GM19023 (cell line): ENCODE results near the gene FOXN3.

ENCODE experiments used
- ATAC-seq: cut with Tn5 transposase; IDR thresholded peaks from one replicate; pipeline ENCODE4 v1.9.1; 2021; ENCODE audit warnings: mild to moderate bottlenecking, moderate library complexity; ENCODE audit not compliant: unreplicated experiment

The FOXN3 gene

DNA sequence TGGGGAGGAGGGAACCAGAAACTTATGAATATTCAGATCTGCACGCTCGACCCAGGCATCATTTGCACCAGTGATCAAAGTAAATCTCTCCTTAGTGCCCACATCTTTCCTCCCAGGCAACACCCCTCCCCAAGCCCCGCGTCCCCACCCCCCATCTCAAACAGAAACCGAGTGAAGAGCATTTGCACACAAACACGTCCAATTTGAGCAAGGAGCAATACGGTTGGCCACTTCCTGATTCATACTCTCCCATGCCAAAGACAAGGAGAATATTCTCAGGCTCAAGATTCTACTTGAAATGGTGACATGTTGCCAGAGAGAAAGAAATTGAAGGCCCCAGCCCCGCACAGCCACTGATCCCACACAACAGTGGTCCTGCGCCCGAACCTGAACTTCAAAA lies 7.1 kb downstream of the FOXN3 start:
- ATAC-seq, result no peak

DNA sequence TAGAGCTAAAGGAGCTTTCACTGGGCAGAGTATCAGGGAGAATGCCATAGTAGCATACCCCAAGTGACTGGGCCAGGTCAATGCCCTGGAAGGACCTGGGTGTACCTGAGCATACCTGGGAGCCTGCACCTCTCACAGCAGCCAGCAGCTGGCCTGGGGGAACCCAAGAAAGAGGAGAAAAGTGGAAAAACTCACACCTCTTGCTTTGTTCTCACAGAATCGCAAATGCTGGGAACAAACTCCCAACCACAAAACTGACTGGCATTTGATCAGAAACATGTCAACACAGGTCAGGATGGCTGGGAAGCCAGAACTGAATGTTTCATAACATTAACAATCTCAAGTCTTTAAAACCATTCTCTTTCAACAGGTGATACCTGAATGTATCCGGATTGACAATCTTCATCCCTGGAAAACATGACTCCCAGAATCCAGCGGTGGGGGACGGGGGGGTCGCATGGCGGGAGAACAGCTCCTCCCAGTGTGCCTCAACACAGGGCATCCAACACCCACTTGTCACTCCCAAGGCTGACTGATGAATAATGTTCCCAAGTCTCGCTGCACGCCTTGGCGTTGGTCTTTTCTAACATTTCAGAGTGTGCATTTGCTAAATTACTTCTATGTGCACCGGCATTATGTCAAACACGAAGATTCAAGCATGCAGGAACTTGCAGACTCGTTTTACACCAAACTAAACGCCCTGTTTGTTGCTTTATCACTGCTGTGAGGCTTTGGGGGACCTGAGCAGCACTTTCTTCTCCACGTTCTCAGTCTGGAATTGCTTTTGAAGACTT lies 7.9 kb downstream of the FOXN3 start:
- no peak for ATAC-seq

DNA sequence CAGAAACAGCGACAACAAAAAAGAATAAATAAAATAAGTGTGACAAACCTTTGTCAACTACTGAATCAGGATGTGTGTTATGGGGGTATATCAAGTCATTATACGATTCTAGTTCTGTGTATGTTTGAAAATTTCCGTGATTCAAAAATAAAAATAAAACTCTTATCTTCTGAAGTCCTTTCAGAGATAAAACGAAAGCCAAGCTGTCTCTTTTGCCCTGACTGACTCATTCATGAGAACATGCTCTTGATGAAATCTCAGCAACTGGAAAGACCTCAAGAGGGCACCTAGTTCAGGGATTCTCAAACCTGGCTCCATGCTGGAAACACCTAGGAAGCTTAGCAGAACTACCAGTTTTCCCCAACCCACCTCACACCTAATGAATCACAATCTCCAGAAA lies 9.2 kb downstream of the FOXN3 start:
- no peak for ATAC-seq

DNA sequence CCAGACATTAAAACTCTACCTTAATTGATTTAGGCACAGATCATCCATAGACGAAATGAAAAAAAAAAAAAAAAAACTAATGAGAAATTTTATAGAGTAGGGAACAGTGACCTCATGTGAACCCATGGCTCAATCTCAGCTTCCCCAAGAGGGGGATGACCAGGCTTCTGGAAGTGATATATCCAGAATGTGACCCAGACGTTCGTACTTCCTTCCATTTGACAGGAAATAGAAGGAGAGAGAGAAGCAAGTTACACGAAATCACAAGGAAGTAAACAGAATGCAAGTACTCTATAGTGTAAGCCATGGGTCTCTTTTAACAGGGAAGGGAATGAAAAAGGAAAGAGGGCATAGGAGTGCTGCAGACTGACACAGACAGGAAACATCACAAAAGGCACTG lies 10.1 kb downstream of the FOXN3 start:
- ATAC-seq, result no peak

DNA sequence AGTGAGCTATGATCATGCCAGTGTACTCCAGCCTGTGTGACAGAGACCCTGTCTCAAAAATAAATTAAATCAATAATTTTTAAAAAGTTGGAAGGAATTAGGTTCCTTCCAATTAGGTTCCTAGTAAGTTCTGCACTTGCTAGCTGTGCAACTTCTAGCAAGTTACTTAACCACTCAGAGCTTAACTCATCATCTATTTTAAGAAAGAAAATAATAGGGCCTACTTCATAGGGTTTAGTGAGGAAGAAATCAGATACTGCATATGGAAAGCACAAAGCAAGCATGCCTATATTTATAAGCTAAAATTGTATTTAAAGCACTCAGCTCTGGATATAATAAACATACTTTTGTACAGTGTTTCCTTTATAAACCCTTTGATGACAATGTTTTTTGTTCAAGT lies 10.7 kb downstream of the FOXN3 start:
- no peak for ATAC-seq

DNA sequence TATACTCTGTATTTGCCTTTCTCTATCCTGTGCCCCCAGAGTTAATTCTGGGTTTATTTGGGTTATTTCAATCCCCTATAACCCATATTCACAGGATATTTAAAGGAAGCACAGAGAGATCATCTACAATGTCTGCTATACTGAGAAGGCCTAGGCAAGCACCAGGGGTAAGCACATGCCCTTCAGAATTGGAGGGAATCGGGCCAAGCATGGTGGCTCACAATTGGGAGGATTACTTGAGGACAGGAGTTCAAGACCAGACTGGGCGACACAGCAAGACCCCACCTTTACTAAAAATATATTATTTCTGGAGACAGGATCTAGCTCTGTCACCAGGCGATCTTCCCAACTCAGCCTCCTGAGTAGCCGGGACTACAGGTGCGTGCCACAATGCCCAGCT lies 11.3 kb downstream of the FOXN3 start:
- no peak for ATAC-seq

DNA sequence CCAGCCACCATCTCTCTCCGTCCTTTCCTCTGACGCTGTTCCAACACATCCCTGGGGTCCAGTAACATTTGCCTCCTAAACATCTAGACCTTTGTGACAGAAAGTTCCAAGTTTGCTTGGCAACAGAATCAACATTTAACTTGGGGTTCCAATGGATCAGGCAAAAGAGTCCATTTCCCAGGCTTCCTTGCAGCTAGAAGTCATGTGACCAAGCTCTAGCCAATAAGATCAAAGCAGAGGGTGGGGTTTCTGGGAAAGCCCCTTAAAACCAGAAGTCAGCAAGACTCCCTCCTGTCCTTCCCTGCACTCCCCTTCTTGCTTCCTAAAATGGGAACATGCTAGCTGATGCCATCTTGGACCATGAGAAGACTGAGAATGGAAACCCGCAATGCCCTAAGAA lies 14.7 kb downstream of the FOXN3 start:
- ATAC-seq, result no peak

DNA sequence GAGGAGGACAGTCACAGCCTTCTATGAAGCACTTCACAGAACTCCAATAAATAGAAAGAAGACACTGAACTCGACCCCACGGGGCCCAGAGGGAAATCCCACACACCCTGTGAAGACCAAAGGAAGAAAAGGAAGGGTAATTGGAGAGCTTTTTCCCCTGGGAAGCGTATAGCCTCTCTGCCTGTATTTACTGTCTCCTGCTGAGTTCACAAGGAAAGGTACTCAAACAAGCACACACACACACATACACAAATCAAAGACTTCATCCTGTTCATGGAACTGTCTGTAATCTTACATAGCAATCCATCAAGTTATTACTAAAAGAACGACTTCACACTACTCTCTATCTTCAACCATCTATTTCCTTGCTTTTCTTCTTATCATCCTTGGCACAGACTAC lies 15.3 kb downstream of the FOXN3 start:
- no peak for ATAC-seq

DNA sequence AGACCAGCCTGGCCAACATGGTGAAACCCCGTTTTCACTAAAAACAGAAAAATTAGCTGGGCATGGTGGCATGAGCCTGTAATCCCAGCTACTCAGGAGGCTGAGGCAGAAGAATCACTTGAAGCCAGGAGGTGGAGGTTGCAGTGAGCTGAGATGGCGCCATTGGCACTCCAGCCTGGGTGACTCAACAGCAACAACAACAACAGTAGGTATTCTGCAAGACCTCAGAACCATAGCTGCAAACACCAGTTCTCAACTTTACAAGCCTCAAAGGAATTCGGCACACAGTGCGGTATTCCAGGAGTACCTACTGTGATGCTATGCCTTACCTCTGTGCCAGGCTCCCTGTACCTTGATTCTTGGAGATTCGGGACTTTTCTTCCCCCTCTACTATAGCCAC lies 15.8 kb downstream of the FOXN3 start:
- no peak for ATAC-seq

DNA sequence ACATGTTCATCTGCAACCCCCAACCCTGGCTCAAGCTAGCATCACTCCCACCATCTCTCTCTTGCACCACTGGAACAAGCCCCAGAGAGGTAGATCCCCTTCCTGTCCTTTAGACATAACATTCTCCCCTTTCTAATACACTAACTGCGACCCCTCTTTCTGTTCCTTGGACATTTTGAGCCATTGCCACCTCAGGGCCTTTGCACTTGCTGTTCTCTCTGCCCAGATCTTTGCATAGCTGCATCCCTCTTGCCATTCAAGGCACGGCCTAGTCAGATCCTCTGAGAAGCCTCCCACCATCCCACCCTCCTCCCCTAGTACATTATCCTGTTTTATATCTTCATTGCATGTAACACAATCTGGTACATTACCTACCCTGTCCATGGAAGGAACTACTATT lies 16.5 kb downstream of the FOXN3 start:
- no peak for ATAC-seq

DNA sequence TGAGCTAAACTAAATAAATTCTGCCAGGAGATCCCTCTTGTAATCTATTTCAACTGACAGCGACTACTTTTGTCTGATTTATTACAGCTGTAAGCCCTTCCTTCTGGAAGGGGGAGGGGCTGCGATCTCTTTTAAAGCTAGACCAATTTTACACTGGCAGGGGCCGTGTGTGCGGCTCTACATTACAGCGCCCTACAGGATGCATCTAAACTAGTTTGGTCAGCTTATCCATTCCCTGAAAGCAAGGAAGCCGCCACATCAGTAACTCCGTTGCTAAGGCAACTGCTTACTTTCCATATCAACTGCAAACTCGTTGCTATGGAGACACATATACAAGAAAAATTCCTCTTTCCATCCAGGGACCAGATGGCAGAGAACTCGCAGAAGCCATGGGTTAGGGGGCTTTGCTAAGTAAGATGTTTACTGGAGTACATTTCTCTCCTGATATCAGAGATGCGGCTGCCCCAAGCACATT lies 17.4 kb downstream of the FOXN3 start:
- ATAC-seq, result no peak

DNA sequence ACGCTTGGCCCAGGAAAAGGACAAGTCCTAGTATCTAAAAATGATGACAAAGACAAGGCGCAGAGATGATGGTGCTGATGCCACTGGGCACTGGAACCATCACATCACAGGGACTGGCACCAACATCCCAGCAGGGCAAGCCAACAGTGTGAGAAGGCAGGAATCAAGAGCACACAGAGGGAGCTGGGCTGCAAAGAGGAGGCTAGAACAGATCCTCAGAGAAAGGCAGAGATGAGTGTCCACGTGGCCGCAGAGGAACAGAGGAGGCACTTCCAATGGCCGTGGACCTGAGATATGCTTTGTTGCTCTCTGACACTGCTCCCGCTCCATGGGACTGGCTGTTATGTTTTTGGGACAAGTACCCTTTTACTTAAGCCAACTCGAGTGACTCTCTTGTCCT lies 17.9 kb downstream of the FOXN3 start:
- no peak for ATAC-seq

DNA sequence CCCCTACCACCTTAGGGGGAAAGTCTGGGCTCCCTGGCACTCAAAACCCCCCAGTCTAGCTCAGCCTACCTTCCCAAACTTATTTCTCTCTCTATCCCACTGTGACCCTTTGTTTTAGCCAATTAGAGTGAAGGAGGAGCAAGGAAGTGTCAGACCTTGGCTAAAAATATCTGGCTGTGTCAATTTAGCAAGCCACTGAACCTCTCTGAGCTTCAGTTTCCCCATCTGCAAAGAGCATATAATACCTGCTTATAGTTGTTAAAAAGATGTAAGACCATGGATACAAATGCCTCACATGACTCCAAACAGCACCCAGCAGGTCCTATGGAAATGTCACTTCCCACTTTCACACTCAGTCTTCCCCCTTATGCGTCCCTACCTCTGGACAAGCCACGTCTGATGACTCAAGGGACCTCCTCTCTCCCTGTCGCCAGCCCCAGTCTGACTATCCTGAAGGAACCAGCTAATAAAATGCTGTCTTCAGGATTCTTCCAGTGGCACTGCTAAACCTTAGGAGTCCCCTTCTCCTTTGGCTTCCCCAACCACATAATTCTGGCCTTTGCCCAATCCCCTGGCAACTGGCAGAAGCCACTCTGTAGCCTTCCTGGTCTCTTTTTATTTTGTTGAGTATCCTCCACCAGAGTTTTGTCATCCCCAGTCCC lies 19.3 kb downstream of the FOXN3 start:
- ATAC-seq, result no peak

DNA sequence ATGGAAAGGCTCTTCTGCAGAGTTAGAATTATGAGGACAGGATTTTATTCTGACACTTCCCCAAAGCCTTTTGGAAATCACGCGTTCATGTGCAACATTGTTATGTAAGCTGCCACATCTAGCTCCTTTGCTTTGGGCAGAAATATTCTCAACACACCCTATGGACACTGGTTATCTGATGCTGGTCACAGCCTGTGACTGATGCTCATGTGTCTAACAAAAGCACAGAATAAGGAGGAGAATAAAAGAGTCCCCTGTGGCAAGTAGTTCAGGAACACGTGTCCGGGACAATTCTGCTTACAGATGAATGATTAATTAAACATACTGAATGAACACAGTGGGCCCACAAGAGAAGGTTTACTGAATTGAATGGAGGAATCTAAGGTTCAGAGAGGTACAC lies 22.1 kb downstream of the FOXN3 start:
- no peak for ATAC-seq

DNA sequence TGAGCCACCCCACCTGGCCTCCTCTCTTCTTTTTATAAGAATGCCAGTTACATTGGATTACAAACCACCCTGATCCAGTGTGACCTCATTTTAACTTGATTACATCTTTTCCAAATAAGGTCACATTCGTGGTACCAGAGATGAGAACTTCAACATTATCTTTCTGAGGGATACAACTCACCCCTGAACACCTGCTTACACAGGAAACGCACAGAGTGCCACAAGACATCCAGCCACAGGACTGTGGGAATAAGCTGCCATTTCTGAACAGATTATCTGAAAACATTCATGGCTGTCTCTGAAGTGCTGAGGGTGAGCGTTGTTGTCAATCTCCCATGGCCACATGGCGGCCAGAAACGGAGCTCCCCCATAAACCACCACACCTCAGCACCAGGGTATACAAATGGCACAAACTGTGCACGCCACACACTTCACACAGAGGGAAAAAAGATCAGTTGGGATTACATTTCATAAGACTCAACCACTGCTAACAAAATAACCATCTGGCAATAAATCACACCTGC lies 23.7 kb downstream of the FOXN3 start:
- ATAC-seq, result no peak

DNA sequence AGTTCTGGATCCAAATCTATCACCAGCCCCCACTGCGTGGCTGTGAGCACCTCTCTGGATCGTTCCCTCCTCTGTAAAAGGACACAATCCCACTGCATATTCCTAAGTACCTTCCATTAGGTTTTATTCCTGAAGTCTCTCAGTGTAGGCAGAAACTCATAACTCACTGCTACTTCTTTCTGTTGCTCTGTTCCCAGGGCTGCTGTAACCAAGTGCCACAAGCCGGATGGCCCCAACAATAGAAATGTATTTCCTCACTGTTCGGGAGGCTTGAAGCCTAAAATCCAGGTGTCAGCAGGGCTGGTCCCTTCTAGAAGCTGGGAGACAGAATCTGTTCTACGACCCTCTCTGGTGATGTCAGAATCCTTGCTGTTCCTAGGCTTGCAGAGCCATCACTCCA lies 24.9 kb downstream of the FOXN3 start:
- no peak for ATAC-seq

DNA sequence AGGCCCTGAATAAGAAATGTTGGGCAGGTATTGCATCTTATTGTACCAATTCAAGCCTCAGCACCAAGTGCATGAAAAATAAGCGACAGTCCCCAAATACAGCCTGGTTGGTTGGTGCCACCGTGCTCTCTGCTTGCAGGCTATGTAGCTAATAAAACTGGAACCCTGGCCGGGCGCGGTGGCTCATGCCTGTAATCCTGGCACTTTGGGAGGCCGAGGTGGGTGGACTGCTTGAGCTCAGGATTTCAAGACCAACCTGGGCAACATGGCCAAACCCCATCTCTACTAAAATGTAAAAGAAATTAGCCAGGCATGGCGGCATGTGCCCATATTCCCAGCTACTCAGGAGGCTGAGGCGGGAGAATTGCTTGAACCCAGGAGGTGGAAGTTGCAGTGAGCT lies 25.5 kb downstream of the FOXN3 start:
- ATAC-seq, result no peak

DNA sequence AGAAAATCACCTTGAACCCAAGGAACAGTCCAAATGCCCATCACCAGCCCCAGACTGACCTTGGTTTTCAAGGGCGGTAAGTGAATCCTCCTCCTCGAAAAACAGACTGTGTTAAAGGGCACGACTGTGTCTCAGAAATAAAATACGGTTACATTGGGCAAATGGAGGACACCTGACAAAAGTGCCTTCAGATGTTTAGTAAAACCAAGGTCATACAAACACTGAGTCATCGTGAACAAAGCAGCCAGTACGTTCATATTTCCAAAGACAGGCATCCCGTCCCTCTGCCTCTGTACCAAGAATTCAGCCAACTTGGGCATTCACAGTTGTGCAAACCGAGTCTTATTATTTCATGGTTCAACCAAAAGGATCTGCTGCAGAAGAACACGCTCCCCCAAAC lies 25.9 kb downstream of the FOXN3 start:
- ATAC-seq, result no peak

DNA sequence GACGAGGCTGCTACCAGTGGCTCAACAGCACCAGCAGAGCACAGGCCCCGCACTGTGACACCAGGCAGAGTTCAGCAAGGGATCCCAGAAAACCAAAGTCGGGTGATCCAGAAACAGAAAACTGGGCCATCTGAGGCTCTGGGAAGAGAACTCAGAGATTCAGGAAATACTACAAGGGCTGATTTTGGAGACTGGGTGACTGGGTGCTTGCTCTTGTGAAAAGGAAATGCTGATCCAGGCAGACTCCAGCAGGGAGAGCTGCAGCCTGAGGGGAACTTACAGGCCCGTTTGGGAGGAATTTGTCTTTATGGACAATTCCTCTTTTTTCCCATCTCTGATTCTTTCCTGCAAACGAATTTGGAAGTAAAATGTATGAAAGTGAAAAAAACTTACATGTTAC lies 28.2 kb downstream of the FOXN3 start:
- ATAC-seq, result no peak

DNA sequence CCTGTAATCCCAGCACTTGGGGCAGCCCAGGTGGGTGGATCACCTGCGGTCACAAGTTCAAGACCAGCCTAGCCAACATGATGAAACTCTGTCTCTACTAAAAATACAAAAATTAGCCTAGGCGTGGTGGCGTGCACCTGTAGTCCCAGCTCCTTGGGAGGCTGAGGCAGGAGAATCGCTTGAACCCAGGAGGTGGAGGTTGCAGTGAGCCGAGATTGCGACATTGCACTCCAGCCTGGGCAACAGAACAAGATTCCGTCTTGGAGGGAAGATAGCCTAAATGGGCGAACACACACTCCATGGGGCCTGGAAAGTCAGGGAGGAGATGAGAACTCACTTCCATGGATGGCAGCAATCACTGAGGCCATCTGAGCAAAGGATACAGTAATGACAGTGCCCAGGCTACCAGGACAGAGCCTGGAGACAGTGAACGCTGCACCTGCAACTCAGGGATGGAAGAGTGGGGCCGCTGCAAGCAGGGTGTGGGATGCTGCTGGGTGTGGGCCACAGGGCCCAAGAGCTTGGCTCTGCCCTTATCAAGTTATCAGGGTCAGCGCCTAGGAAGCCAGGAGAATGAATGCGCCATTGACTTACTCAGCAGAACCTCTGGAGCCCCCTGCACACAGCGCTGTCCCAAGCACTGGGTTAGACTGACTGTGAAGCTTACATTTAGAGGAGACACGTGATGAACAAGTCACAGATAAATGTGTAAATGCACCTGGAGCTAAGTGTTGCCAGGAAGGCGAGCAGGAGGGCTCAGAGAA lies 28.9 kb downstream of the FOXN3 start:
- ATAC-seq, result no peak

DNA sequence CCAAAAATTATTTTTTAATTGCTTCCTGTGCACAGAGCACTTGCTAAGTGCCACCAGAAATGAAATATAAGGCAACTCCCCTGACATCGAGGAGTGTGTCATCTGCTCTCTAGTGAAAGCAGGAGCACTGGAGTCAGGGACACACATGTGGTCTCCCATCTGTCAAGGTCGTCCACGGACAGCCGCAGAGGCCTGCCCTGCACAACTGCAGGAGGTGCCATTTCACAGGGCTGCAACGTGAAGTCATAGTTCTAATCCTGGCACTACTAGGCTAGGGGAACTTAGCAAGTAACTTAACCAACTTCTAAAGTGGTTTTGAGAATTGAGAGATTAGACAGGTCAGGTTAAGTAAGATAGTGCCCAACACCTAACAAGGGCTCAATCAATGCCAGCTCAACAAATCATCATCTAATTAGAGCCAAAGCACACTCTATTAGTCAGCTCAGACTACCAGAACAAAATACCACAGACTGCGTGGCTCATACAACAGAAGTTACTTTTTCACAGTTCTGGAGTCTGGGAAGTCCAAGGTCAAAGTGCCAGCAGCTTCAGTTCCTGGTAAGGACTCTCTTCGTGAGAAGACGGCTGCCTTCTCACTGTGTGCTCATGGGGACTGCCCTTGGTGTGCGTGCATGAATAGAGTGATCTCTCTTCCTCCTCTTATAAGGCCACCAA lies 30.7 kb downstream of the FOXN3 start:
- no peak for ATAC-seq
